GM23248 (cell line): Measurements from ENCODE around the gene TNFAIP8L1. TPM values are rescaled to one million over a fixed set of nuclear protein-coding genes. Genes with fewer than 3 reads are reported as not detected.

Experiments
- DNase-seq: peaks from one replicate; pipeline ENCODE4 v3.0.0-alpha.2; 2015
- H2AFZ ChIP-seq: fragments of 200-600 bp; sonication (generic); 2 replicates; pipeline ENCODE4 v1.6.1; 2016; ENCODE audit warnings: antibody characterized with exemption
- H3F3A ChIP-seq: fragments of 200-600 bp; sonication (generic); 2 replicates; pipeline ENCODE4 v1.6.1; 2016; ENCODE audit warnings: mild to moderate bottlenecking, antibody characterized with exemption, mixed run types; ENCODE audit not compliant: insufficient read depth
- H3K27ac ChIP-seq: fragments of 200-600 bp; sonication (generic); 2 replicates; pipeline ENCODE4 v1.5.1; 2016; ENCODE audit warnings: mild to moderate bottlenecking
- H3K27me3 ChIP-seq: fragments of 200-600 bp; sonication (generic); replicated peaks from 2 replicates; pipeline ENCODE4 v1.6.1; 2016; ENCODE audit warnings: mild to moderate bottlenecking; ENCODE audit not compliant: insufficient read depth
- H3K36me3 ChIP-seq: fragments of 200-600 bp; sonication (generic); 2 replicates; pipeline ENCODE4 v1.6.1; 2016; ENCODE audit warnings: low read depth, mild to moderate bottlenecking
- H3K4me1 ChIP-seq: fragments of 200-600 bp; sonication (generic); 2 replicates; pipeline ENCODE4 v1.6.1; 2016; ENCODE audit warnings: mild to moderate bottlenecking; ENCODE audit not compliant: insufficient read depth
- H3K4me2 ChIP-seq: fragments of 200-600 bp; sonication (generic); one replicate; pipeline ENCODE4 v1.6.1; 2016; ENCODE audit warnings: mild to moderate bottlenecking; ENCODE audit not compliant: unreplicated experiment
- H3K4me3 ChIP-seq: fragments of 200-600 bp; sonication (generic); 2 replicates; pipeline ENCODE4 v1.5.1; 2016; ENCODE audit warnings: mild to moderate bottlenecking
- H3K79me2 ChIP-seq: fragments of 200-600 bp; sonication (generic); 2 replicates; pipeline ENCODE4 v1.6.1; 2016; ENCODE audit warnings: mild to moderate bottlenecking; ENCODE audit not compliant: insufficient read depth
- H3K9ac ChIP-seq: fragments of 200-600 bp; sonication (generic); 2 replicates; pipeline ENCODE4 v1.6.1; 2016; ENCODE audit warnings: mild to moderate bottlenecking
- H3K9me2 ChIP-seq: fragments of 200-600 bp; sonication (generic); 2 replicates; pipeline ENCODE4 v1.6.1; 2016; ENCODE audit warnings: mixed run types, mild to moderate bottlenecking, moderate library complexity; ENCODE audit not compliant: insufficient read depth
- H3K9me3 ChIP-seq: fragments of 200-600 bp; sonication (generic); one replicate; pipeline ENCODE4 v1.6.1; 2017; ENCODE audit warnings: low read depth
- H4K20me1 ChIP-seq: fragments of 200-600 bp; sonication (generic); 2 replicates; pipeline ENCODE4 v1.6.0; 2016; ENCODE audit not compliant: insufficient read depth
- EZH2 ChIP-seq: fragments of 200-600 bp; sonication (generic); IDR thresholded peaks from 2 replicates; pipeline ENCODE4 v1.6.1; 2018; ENCODE audit warnings: antibody characterized with exemption, mild to moderate bottlenecking; ENCODE audit not compliant: insufficient read depth, poor library complexity, severe bottlenecking
- EZH2phosphoT487 ChIP-seq: fragments of 200-600 bp; sonication (generic); IDR thresholded peaks from 2 replicates; pipeline ENCODE4 v1.6.1; 2018; ENCODE audit warnings: antibody characterized with exemption, moderate library complexity, mild to moderate bottlenecking, low read depth; ENCODE audit not compliant: insufficient read depth
- WGBS, 2 experiments: methylation state at CpG; one replicate each; pipeline ENCODE4 v1.1.6; 2015 to 2017; ENCODE audit warnings: low lambda C conversion rate in 2 of 2, low coverage in 1 of 2; ENCODE audit errors: missing lambda C conversion rate in 2 of 2; 5-methylcytosine and 5-hydroxymethylcytosine counted together
- in situ Hi-C: fragments of 300-500 bp; cut with MboI; formaldehyde crosslinking; loops from 2 replicates; pipeline ENCODE4 v1.15.0; 2020
- polyA plus RNA-seq: library from polyadenylated mRNA; unstranded; fragments of >200 nt; fragmentation: Nextera tagmentation; extraction: Ambion mirVana; gene quantifications from 2 replicates; pipeline ENCODE4 v1.2.1, GENCODE V29; 2016
- total RNA-seq: library from RNA; depleted of rRNA; stranded (reverse); fragments of >200 nt; shearing (Covaris generic); gene quantifications from 2 replicates; pipeline ENCODE4 v1.2.3, GENCODE V29; 2014

The TNFAIP8L1 gene
- total and polyA plus RNA-seq, 2 experiments from 2014 or later: 0.86 to 2.0 TPM

DNA sequence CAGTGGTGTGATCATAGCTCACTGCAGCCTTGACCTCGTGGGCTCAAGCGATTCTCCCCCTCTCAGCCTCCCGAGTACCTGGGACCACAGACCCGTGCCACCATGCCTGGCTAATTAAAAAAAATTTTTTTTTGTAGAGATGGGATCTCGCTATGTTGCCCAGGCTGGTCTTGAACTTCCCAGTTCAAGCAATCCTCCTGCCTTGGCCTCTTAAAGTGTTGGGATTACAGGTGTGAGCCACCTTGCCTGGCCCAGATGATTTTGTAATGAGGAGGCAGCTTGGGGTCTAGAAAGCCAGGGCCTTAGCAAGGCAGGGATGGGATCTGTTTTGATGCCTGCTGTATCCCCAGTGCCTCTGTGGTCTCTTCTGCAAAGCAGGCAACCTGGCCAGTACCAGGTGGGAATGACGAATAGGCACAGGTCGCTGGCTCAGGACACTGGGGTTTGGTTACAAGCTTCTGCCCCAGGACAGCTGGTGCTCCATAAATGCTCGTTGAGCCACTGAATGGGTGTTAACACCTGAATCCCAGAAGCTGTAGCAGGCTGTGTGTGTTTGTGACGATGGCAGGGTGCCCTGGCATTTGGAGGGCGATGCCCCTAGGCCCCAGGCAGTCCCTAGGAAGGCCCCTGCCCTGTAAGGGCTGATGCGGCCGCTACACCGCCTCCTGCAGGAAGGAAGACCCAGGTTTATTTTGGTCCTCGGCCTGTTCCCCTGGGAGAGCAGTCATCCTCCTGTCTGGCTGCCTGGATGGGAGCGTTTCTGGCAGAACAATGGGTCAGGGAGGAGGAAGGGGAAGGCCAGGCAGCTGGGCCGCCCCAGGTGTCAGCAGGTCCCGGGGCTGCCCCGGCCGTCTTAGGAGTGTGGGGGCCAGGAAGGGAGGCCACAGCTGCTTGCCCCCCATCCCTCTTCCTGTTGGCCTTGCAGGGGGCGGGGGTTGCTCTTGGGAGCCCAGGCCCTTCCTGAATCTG lies 8.6 kb downstream of the TNFAIP8L1 start:
- Histone ChIP-seq H3K4me3 (no peak overlapping the region), H2AFZ (no peak overlapping the region), H3F3A (no peaks in the 10 kb centered on the region), H3K4me1 (no peaks in the 10 kb centered on the region), H3K9me3 (no peaks in the 10 kb centered on the region), H3K9me2 (no peaks in the 10 kb centered on the region), H3K36me3 (no peaks in the 10 kb centered on the region), H3K27ac (no peak overlapping the region), H3K9ac (no peak overlapping the region), H3K4me2 (no peak overlapping the region), H4K20me1 (no peaks in the 10 kb centered on the region), H3K79me2 (no peaks in the 10 kb centered on the region), H3K27me3 (no peaks in the 10 kb centered on the region)
- no peak for DNase-seq
- 77 to 85% methylated on average over 19 to 20 of the region's 20 CpGs for WGBS, 2 experiments
- TF ChIP-seq EZH2phosphoT487 (no peak), EZH2 (no peak)
- in situ Hi-C loops: no loop called here

GRCh38 chr19:4649392-4650047 lies 10.2 kb downstream of the TNFAIP8L1 start:
- no peaks in the 10 kb centered on the region for H3K9me3 ChIP-seq
- H3K36me3 ChIP-seq: no peaks in the 10 kb centered on the region
- in situ Hi-C loops: no loop called here
- no peaks in the 10 kb centered on the region for H3F3A ChIP-seq
- H4K20me1 ChIP-seq: no peaks in the 10 kb centered on the region
- no peak overlapping the region for H3K4me2 ChIP-seq
- no peaks in the 10 kb centered on the region for H3K79me2 ChIP-seq
- H2AFZ ChIP-seq: no peak overlapping the region
- H3K9me2 ChIP-seq: no peaks in the 10 kb centered on the region
- no peak overlapping the region for H3K27ac ChIP-seq
- H3K4me1 ChIP-seq: no peaks in the 10 kb centered on the region
- H3K9ac ChIP-seq: no peak overlapping the region
- no peak overlapping the region for H3K4me3 ChIP-seq
- no peak for DNase-seq
- 89 to 90% methylated on average over 9 to 19 of the region's 19 CpGs for WGBS, 2 experiments
- H3K27me3 ChIP-seq: no peaks in the 10 kb centered on the region
- TF ChIP-seq EZH2: no peak
- no peak for TF ChIP-seq EZH2phosphoT487

DNA sequence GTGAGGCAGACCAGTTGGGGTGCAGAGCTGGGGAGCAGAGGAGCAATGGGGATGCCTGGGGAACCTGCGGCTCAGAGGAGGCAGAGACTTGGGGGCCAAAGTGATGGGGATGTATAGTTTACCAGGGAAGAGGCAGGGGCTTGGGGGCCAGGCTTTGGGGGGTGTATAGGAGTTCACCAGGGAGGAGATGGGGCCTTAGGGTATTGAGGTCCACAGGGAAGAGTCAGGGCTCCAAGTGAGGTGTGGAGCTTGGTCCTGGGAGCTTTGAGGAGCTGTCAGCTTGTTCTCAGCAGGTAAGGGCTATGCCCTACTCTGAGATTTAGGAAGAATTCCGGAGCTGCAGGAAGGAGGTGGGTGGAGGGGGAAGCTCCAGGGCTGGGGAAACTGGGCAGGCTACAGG lies 10.8 kb downstream of the TNFAIP8L1 start:
- no peak overlapping the region for H3K4me2 ChIP-seq
- H3K4me1 ChIP-seq: no peaks in the 10 kb centered on the region
- no peak overlapping the region for H3K4me3 ChIP-seq
- in situ Hi-C loops: no loop called here
- no peak for DNase-seq
- WGBS, 2 experiments: 90 to 100% methylated on average over 2 of the region's 2 CpGs
- no peak overlapping the region for H3K9ac ChIP-seq
- no peak overlapping the region for H3K27ac ChIP-seq
- no peaks in the 10 kb centered on the region for H3K9me3 ChIP-seq
- H3F3A ChIP-seq: 0 out of 2 replicates have a peak, but pooled peaks cover under 1% of the 10 kb centered on the region
- no peaks in the 10 kb centered on the region for H4K20me1 ChIP-seq
- no peaks in the 10 kb centered on the region for H3K27me3 ChIP-seq
- TF ChIP-seq EZH2: no peak
- no peak for TF ChIP-seq EZH2phosphoT487
- no peaks in the 10 kb centered on the region for H3K79me2 ChIP-seq
- no peak overlapping the region for H2AFZ ChIP-seq
- no peaks in the 10 kb centered on the region for H3K9me2 ChIP-seq
- H3K36me3 ChIP-seq: no peaks in the 10 kb centered on the region

GRCh38 chr19:4652075-4652474 lies 12.8 kb downstream of the TNFAIP8L1 start:
- H3K4me3 ChIP-seq: no peak overlapping the region
- WGBS, 2 experiments: 96 to 97% methylated on average over 44 of the region's 44 CpGs
- H4K20me1 ChIP-seq: no peaks in the 10 kb centered on the region
- H3F3A ChIP-seq: 0 out of 2 replicates have a peak, but pooled peaks cover 4% of the 10 kb centered on the region
- TF ChIP-seq EZH2phosphoT487: no peak
- TF ChIP-seq EZH2: no peak
- no peaks in the 10 kb centered on the region for H3K36me3 ChIP-seq
- no peak overlapping the region for H3K27ac ChIP-seq
- H3K4me2 ChIP-seq: no peak overlapping the region
- no peak overlapping the region for H2AFZ ChIP-seq
- in situ Hi-C loops: no loop called here
- no peaks in the 10 kb centered on the region for H3K4me1 ChIP-seq
- H3K27me3 ChIP-seq: no peaks in the 10 kb centered on the region
- no peak overlapping the region for H3K9ac ChIP-seq
- no peak for DNase-seq
- H3K79me2 ChIP-seq: no peaks in the 10 kb centered on the region
- no peaks in the 10 kb centered on the region for H3K9me2 ChIP-seq
- H3K9me3 ChIP-seq: no peaks in the 10 kb centered on the region
